Activated naive CD8-positive, alpha-beta T cell treated with anti-CD3 and anti-CD28 coated beads, Interleukin-2, amount 10 ng/mL, durations not matched to agents 7 days and 5 days (primary cell): ENCODE results near the gene ACTR1B. TPM values are rescaled to one million over a fixed set of nuclear protein-coding genes. Genes with fewer than 3 reads are reported as not detected.
"Not testable (repeated sequence)": the region's sequence is repeated elsewhere in the genome, so short reads cannot be mapped to it uniquely, and the experiment has no call there.

Experiments used
- ATAC-seq: fragments of 150-1000 bp; cut with Tn5 transposase; one replicate; pipeline ENCODE4 v1.10.0; 2021; ENCODE audit warnings: low read depth, moderate library complexity
- POLR2A ChIA-PET: fragments of 350-600 bp; sonication (Branson Sonifier 250); formaldehyde crosslinking; loops from one replicate; lab custom pipeline; 2021; ENCODE audit warnings: antibody characterized with exemption; lab: Charles Lee
- DNase-seq: peaks from one replicate; pipeline ENCODE4 v3.0.0; 2021
- H3K27ac Mint-ChIP-seq: one replicate; pipeline ENCODE4 v1.8.0; 2022; ENCODE audit warnings: mild to moderate bottlenecking, mixed read lengths
- H3K27me3 Mint-ChIP-seq: one replicate; pipeline ENCODE4 v1.8.0; 2022; ENCODE audit warnings: mild to moderate bottlenecking, moderate library complexity, mixed read lengths
- H3K36me3 Mint-ChIP-seq: one replicate; pipeline ENCODE4 v1.8.0; 2021; ENCODE audit warnings: mild to moderate bottlenecking, mixed read lengths
- H3K4me1 Mint-ChIP-seq: one replicate; pipeline ENCODE4 v1.8.0; 2021; ENCODE audit warnings: mixed read lengths
- H3K4me3 Mint-ChIP-seq: one replicate; pipeline ENCODE4 v1.8.0; 2022; ENCODE audit warnings: mild to moderate bottlenecking, moderate library complexity, mixed read lengths
- H3K9me3 Mint-ChIP-seq: one replicate; pipeline ENCODE4 v1.8.0; 2021; ENCODE audit warnings: mixed read lengths
- total RNA-seq, 2 experiments: library from RNA; stranded (reverse); gene quantifications; one replicate each; pipeline ENCODE4 v1.2.3, GENCODE V29; 2021

ACTR1B gene
- total RNA-seq, 2 experiments from 2014 or later = 96.2 to 98.7 TPM

- Mint-ChIP-seq H3K4me1 (peaks cover 26% of the 10 kb centered on the region), H3K36me3 (no peaks in the 10 kb centered on the region), H3K4me3 (no peak overlapping the region), H3K27me3 (peaks cover 8% of the 10 kb centered on the region), H3K27ac (no peak overlapping the region), H3K9me3 (no peaks in the 10 kb centered on the region)
- DNase-seq (no peak), ATAC-seq (peak; percentile 61)
- POLR2A ChIA-PET = no interaction called here
Observed at GRCh38 chr2:97676620-97677019, 12.8 kb upstream of the ACTR1B start.

GRCh38 chr2:97675430-97676113 is 11.7 kb upstream of the ACTR1B start:
- Mint-ChIP-seq H3K4me1 (peaks cover 26% of the 10 kb centered on the region), H3K9me3 (no peaks in the 10 kb centered on the region), H3K27me3 (peaks cover 7% of the 10 kb centered on the region), H3K4me3 (no peak overlapping the region), H3K36me3 (no peaks in the 10 kb centered on the region), H3K27ac (no peak overlapping the region)
- ATAC-seq (no peak), DNase-seq (no peak)
- POLR2A ChIA-PET = no interaction called here

GRCh38 chr2:97673915-97674283 is 10.1 kb upstream of the ACTR1B start:
- H3K9me3 Mint-ChIP-seq = no peaks in the 10 kb centered on the region
- H3K27me3 Mint-ChIP-seq = no peaks in the 10 kb centered on the region
- H3K4me3 Mint-ChIP-seq = no peak overlapping the region
- ATAC-seq (peak; percentile 8), DNase-seq (no peak)
- POLR2A ChIA-PET = interaction anchor here (1.4 to 1.8 kb wide), 3 partner anchors 10 to 28 kb away, joined by 3 to 9 read pairs (median 3); partner anchors contain the start of genes ACTR1B and COX5B
- H3K36me3 Mint-ChIP-seq = no peaks in the 10 kb centered on the region
- H3K27ac Mint-ChIP-seq = peak overlapping the region; percentile 43
- H3K4me1 Mint-ChIP-seq = peaks cover 26% of the 10 kb centered on the region

- Mint-ChIP-seq H3K27ac (peak overlapping the region; percentile 43), H3K4me1 (peaks cover 26% of the 10 kb centered on the region), H3K4me3 (no peak overlapping the region), H3K36me3 (no peaks in the 10 kb centered on the region), H3K9me3 (no peaks in the 10 kb centered on the region), H3K27me3 (no peaks in the 10 kb centered on the region)
- POLR2A ChIA-PET = interaction anchor here (1.4 to 1.8 kb wide), 3 partner anchors 9 to 28 kb away, joined by 3 to 9 read pairs (median 3); partner anchors contain the start of genes ACTR1B and COX5B
- DNase-seq (no peak), ATAC-seq (peak; percentile 44)
Observed at GRCh38 chr2:97673182-97673914, 9.5 kb upstream of the ACTR1B start.

GRCh38 chr2:97672606-97673140 is 8.8 kb upstream of the ACTR1B start:
- ATAC-seq = not testable (repeated sequence)

GRCh38 chr2:97671526-97671925 is 7.7 kb upstream of the ACTR1B start:
- H3K4me3 Mint-ChIP-seq = no peak overlapping the region
- H3K27ac Mint-ChIP-seq = no peak overlapping the region
- ATAC-seq = no peak
- no peaks in the 10 kb centered on the region for H3K27me3 Mint-ChIP-seq
- peaks cover 21% of the 10 kb centered on the region for H3K4me1 Mint-ChIP-seq
- DNase-seq = no peak
- no peaks in the 10 kb centered on the region for H3K36me3 Mint-ChIP-seq
- POLR2A ChIA-PET = no interaction called here
- H3K9me3 Mint-ChIP-seq = no peaks in the 10 kb centered on the region

More at GRCh38 chr2:97672606-97673140, 8.8 kb upstream of the ACTR1B start:
- peaks cover 26% of the 10 kb centered on the region for H3K4me1 Mint-ChIP-seq
- not testable (repeated sequence) for H3K27me3 Mint-ChIP-seq, H3K9me3 Mint-ChIP-seq, H3K4me3 Mint-ChIP-seq, DNase-seq, H3K27ac Mint-ChIP-seq, H3K36me3 Mint-ChIP-seq
- POLR2A ChIA-PET = interaction anchor here (1.4 to 1.8 kb wide), 3 partner anchors 8 to 27 kb away, joined by 3 to 9 read pairs (median 3); partner anchors contain the start of genes ACTR1B and COX5B

- H3K36me3 Mint-ChIP-seq = no peaks in the 10 kb centered on the region
Observed at GRCh38 chr2:97670471-97670870, 6.6 kb upstream of the ACTR1B start.

GRCh38 chr2:97669448-97669847 is 5.6 kb upstream of the ACTR1B start, which contains the start of gene C2orf92:
Gene C2orf92 (plus strand): TSS chr2:97669713. CDS start chr2:97669789, 76 bp downstream.
- no peaks in the 10 kb centered on the region for H3K36me3 Mint-ChIP-seq
- ATAC-seq = no peak
- peaks cover 19% of the 10 kb centered on the region for H3K4me1 Mint-ChIP-seq
- POLR2A ChIA-PET = no interaction called here
- no peak for DNase-seq
- no peak within 1 kb of the TSS for H3K27ac Mint-ChIP-seq
- no peak within 1 kb of the TSS for H3K4me3 Mint-ChIP-seq
- H3K9me3 Mint-ChIP-seq = no peaks in the 10 kb centered on the region
- H3K27me3 Mint-ChIP-seq = no peaks in the 10 kb centered on the region

More at GRCh38 chr2:97670471-97670870, 6.6 kb upstream of the ACTR1B start:
- Mint-ChIP-seq H3K9me3 (no peaks in the 10 kb centered on the region), H3K4me3 (no peak overlapping the region), H3K27me3 (no peaks in the 10 kb centered on the region), H3K4me1 (peaks cover 18% of the 10 kb centered on the region), H3K27ac (no peak overlapping the region)
- ATAC-seq (no peak), DNase-seq (no peak)
- POLR2A ChIA-PET = no interaction called here

- DNase-seq = no peak
- Mint-ChIP-seq H3K27ac (peak overlapping the region; percentile 94), H3K4me1 (peaks cover 14% of the 10 kb centered on the region), H3K36me3 (peaks cover 7% of the 10 kb centered on the region), H3K9me3 (no peaks in the 10 kb centered on the region), H3K27me3 (no peaks in the 10 kb centered on the region), H3K4me3 (peak overlapping the region; percentile 91)
- POLR2A ChIA-PET = interaction anchor here (0.5 to 7.1 kb wide), 9 partner anchors 8 to 1106 kb away, joined by 3 to 184 read pairs (median 11); partner anchors contain the start of genes COX5B and ZAP70
- ATAC-seq = no peak
Observed at GRCh38 chr2:97664636-97664970, 759 bp upstream of the ACTR1B start.

GRCh38 chr2:97663626-97663961 is 250 bp downstream of the ACTR1B start:
- DNase-seq (no peak), ATAC-seq (no peak)
- Mint-ChIP-seq H3K4me3 (peak overlapping the region; percentile 94), H3K27ac (peak overlapping the region; percentile 93), H3K9me3 (no peaks in the 10 kb centered on the region), H3K36me3 (peaks cover 7% of the 10 kb centered on the region), H3K27me3 (no peaks in the 10 kb centered on the region), H3K4me1 (peaks cover 14% of the 10 kb centered on the region)
- POLR2A ChIA-PET = interaction anchor here (0.9 to 7.1 kb wide), 8 partner anchors 9 to 73 kb away, joined by 3 to 184 read pairs (median 16); partner anchors contain the start of genes COX5B and ZAP70

- DNase-seq (peak; percentile 77), ATAC-seq (peak; percentile 38)
- Mint-ChIP-seq H3K27me3 (no peaks in the 10 kb centered on the region), H3K9me3 (no peaks in the 10 kb centered on the region), H3K27ac (peak overlapping the region; percentile 93), H3K4me3 (peak overlapping the region; percentile 94), H3K4me1 (peaks cover 14% of the 10 kb centered on the region), H3K36me3 (peaks cover 12% of the 10 kb centered on the region)
- POLR2A ChIA-PET = interaction anchor here (0.6 to 7.1 kb wide), 8 partner anchors 10 to 73 kb away, joined by 3 to 184 read pairs (median 16); partner anchors contain the start of genes COX5B and ZAP70
Observed at GRCh38 chr2:97662895-97663625, 784 bp downstream of the ACTR1B start.

GRCh38 chr2:97662386-97662894 is 1.4 kb downstream of the ACTR1B start:
- Mint-ChIP-seq H3K27me3 (no peaks in the 10 kb centered on the region), H3K4me1 (peaks cover 14% of the 10 kb centered on the region), H3K9me3 (no peaks in the 10 kb centered on the region), H3K27ac (peak overlapping the region; percentile 93), H3K36me3 (peaks cover 12% of the 10 kb centered on the region), H3K4me3 (peak overlapping the region; percentile 94)
- DNase-seq = no peak
- POLR2A ChIA-PET = interaction anchor here (0.6 to 7.1 kb wide), 7 partner anchors 11 to 55 kb away, joined by 3 to 184 read pairs (median 21); partner anchors contain the start of genes COX5B and ZAP70
- no peak for ATAC-seq
